Mesendoderm (in vitro differentiated cells): Measurements from ENCODE around the gene DBX2.
A peak's percentile ranks its signal among the peaks of the same experiment; 100 is the strongest.
"Not testable (repeated sequence)": the region's sequence is repeated elsewhere in the genome, so short reads cannot be mapped to it uniquely, and the experiment has no call there.

Source experiments
- DNase-seq: peaks from one replicate; pipeline ENCODE4 v3.0.0; 2013
- H2AK5ac ChIP-seq: 2 replicates; pipeline ENCODE4 v1.6.1; 2013; ENCODE audit warnings: low read length, inconsistent platforms
- H2BK120ac ChIP-seq: 2 replicates; pipeline ENCODE4 v1.6.1; 2013; ENCODE audit warnings: low read depth, mild to moderate bottlenecking, low read length, moderate library complexity, mixed read lengths
- H2BK15ac ChIP-seq: replicated peaks from 2 replicates; pipeline ENCODE4 v1.6.1; 2013; ENCODE audit warnings: low read depth, mild to moderate bottlenecking, moderate library complexity
- H2BK5ac ChIP-seq: 2 replicates; pipeline ENCODE4 v1.6.1; 2013; ENCODE audit warnings: low read length, inconsistent platforms
- H3K18ac ChIP-seq: 2 replicates; pipeline ENCODE4 v1.6.1; 2013; ENCODE audit warnings: mild to moderate bottlenecking, low read length, mixed read lengths
- H3K23ac ChIP-seq: one replicate; pipeline ENCODE4 v1.6.1; 2013; ENCODE audit warnings: low read length
- H3K27ac ChIP-seq: 2 replicates; pipeline ENCODE4 v1.5.1; 2013; ENCODE audit warnings: low read depth, mild to moderate bottlenecking, inconsistent platforms, low read length, moderate library complexity
- H3K27me3 ChIP-seq: 2 replicates; pipeline ENCODE4 v1.6.1; 2013; ENCODE audit warnings: low read length, control low read depth, mild to moderate bottlenecking, inconsistent platforms; ENCODE audit not compliant: insufficient read depth, poor library complexity
- H3K36me3 ChIP-seq: 2 replicates; pipeline ENCODE4 v1.6.1; 2013; ENCODE audit warnings: low read length, inconsistent platforms; ENCODE audit not compliant: control insufficient read depth, insufficient read depth
- H3K4ac ChIP-seq: one replicate; pipeline ENCODE4 v1.6.1; 2013; ENCODE audit warnings: low read depth, mild to moderate bottlenecking, low read length, moderate library complexity
- H3K4me1 ChIP-seq: 2 replicates; pipeline ENCODE4 v1.6.1; 2013; ENCODE audit warnings: low read depth, low read length, inconsistent platforms; ENCODE audit not compliant: control insufficient read depth
- H3K4me2 ChIP-seq: 2 replicates; pipeline ENCODE4 v1.6.1; 2013; ENCODE audit warnings: low read length
- H3K4me3 ChIP-seq: 2 replicates; pipeline ENCODE4 v1.5.1; 2013; ENCODE audit warnings: mild to moderate bottlenecking, low read length
- H3K56ac ChIP-seq: one replicate; pipeline ENCODE4 v1.6.1; 2013; ENCODE audit warnings: low read length
- H3K79me1 ChIP-seq: 2 replicates; pipeline ENCODE4 v1.6.1; 2013; ENCODE audit warnings: low read length, inconsistent platforms
- H3K79me2 ChIP-seq: 2 replicates; pipeline ENCODE4 v1.6.1; 2013; ENCODE audit warnings: mild to moderate bottlenecking, low read length; ENCODE audit not compliant: control insufficient read depth, insufficient read depth
- H3K9ac ChIP-seq: 2 replicates; pipeline ENCODE4 v1.6.1; 2013; ENCODE audit warnings: low read length, inconsistent platforms
- H4K5ac ChIP-seq: one replicate; pipeline ENCODE4 v1.6.1; 2013; ENCODE audit warnings: low read length
- H4K8ac ChIP-seq: one replicate; pipeline ENCODE4 v1.6.1; 2013; ENCODE audit warnings: low read depth, mild to moderate bottlenecking, control low read depth, low read length, moderate library complexity
- WGBS: extraction: QIAGEN DNeasy Blood & Tissue Kit; methylation state at CpG from one replicate; pipeline ENCODE4 v1.1.7; 2013; ENCODE audit warnings: low lambda C conversion rate, missing lambda C conversion rate; ENCODE audit not compliant: insufficient coverage; ENCODE audit errors: extremely low coverage; 5-methylcytosine and 5-hydroxymethylcytosine counted together

DBX2 gene

DNA sequence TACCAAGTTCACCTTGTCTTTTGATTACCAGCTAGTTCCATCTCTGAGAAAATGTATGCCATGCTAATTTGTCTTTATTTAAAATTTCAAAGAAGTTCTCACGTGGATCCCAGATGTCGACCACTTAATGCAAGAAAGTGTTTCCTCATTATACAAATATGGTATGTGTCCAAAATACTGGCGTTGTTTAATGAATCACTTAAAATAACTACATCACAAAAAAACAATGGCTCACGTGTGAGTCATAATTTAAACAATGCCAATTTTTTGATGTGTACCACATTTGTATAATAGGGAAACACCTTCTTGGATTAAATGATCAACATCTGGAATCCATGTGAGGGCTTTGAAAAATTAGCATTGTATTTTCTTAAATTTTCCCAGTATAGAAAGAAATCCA is 40.8 kb downstream of the DBX2 start:
- Histone ChIP-seq H3K4me2 (no peak overlapping the region), H3K18ac (no peak overlapping the region), H2BK15ac (no peak overlapping the region), H3K27me3 (no peaks in the 10 kb centered on the region), H2BK120ac (no peak overlapping the region), H4K8ac (no peak overlapping the region), H3K4ac (no peak overlapping the region), H2BK5ac (no peak overlapping the region), H3K27ac (no peak overlapping the region), H3K9ac (no peak overlapping the region), H3K79me1 (no peaks in the 10 kb centered on the region), H3K23ac (no peak overlapping the region), H4K5ac (no peak overlapping the region), H3K56ac (no peak overlapping the region), H3K36me3 (no peaks in the 10 kb centered on the region), H3K4me1 (no peaks in the 10 kb centered on the region), H3K79me2 (no peaks in the 10 kb centered on the region), H2AK5ac (no peak overlapping the region), H3K4me3 (no peak overlapping the region)
- no CpG with 5 or more reads among the region's 4 CpGs for WGBS
- no peak for DNase-seq

GRCh38 chr12:45008211-45008610 is 42.7 kb downstream of the DBX2 start:
- Histone ChIP-seq H3K4me2 (no peak overlapping the region), H3K9ac (no peak overlapping the region), H3K36me3 (no peaks in the 10 kb centered on the region), H2BK15ac (no peak overlapping the region), H3K4ac (no peak overlapping the region), H2AK5ac (no peak overlapping the region), H3K56ac (no peak overlapping the region), H4K5ac (no peak overlapping the region), H3K23ac (no peak overlapping the region), H3K18ac (no peak overlapping the region), H3K79me1 (no peaks in the 10 kb centered on the region), H2BK120ac (no peak overlapping the region), H3K27ac (no peak overlapping the region), H3K27me3 (no peaks in the 10 kb centered on the region), H3K4me1 (no peaks in the 10 kb centered on the region), H2BK5ac (no peak overlapping the region), H3K79me2 (no peaks in the 10 kb centered on the region), H4K8ac (no peak overlapping the region), H3K4me3 (no peak overlapping the region)
- DNase-seq = peak; percentile 23

GRCh38 chr12:44999355-44999754 is 51.5 kb downstream of the DBX2 start:
- no peak overlapping the region for H2BK15ac ChIP-seq
- no peaks in the 10 kb centered on the region for H3K79me1 ChIP-seq
- H2BK120ac ChIP-seq = no peak overlapping the region
- H3K79me2 ChIP-seq = no peaks in the 10 kb centered on the region
- H2AK5ac ChIP-seq = no peak overlapping the region
- DNase-seq = no peak
- H3K4me1 ChIP-seq = no peaks in the 10 kb centered on the region
- no peak overlapping the region for H3K18ac ChIP-seq
- no peak overlapping the region for H4K5ac ChIP-seq
- H3K9ac ChIP-seq = no peak overlapping the region
- H3K27me3 ChIP-seq = no peaks in the 10 kb centered on the region
- H3K27ac ChIP-seq = no peak overlapping the region
- no peak overlapping the region for H3K4me3 ChIP-seq
- no peaks in the 10 kb centered on the region for H3K36me3 ChIP-seq
- H4K8ac ChIP-seq = no peak overlapping the region
- no peak overlapping the region for H3K23ac ChIP-seq
- H3K4ac ChIP-seq = no peak overlapping the region
- H2BK5ac ChIP-seq = no peak overlapping the region
- no peak overlapping the region for H3K56ac ChIP-seq
- no peak overlapping the region for H3K4me2 ChIP-seq

GRCh38 chr12:44993161-44993560 is 57.7 kb downstream of the DBX2 start:
- Histone ChIP-seq H4K5ac (no peak overlapping the region), H3K56ac (no peak overlapping the region), H3K23ac (no peak overlapping the region), H4K8ac (no peak overlapping the region), H2AK5ac (no peak overlapping the region), H2BK120ac (no peak overlapping the region), H3K79me1 (no peaks in the 10 kb centered on the region), H3K4me1 (no peaks in the 10 kb centered on the region), H2BK5ac (no peak overlapping the region), H3K27me3 (no peaks in the 10 kb centered on the region), H3K4ac (no peak overlapping the region), H2BK15ac (no peak overlapping the region), H3K9ac (no peak overlapping the region), H3K4me3 (no peak overlapping the region), H3K36me3 (no peaks in the 10 kb centered on the region), H3K4me2 (no peak overlapping the region), H3K27ac (no peak overlapping the region), H3K79me2 (no peaks in the 10 kb centered on the region), H3K18ac (no peak overlapping the region)
- WGBS = no CpG with 5 or more reads among the region's 1 CpG
- DNase-seq = no peak

DNA sequence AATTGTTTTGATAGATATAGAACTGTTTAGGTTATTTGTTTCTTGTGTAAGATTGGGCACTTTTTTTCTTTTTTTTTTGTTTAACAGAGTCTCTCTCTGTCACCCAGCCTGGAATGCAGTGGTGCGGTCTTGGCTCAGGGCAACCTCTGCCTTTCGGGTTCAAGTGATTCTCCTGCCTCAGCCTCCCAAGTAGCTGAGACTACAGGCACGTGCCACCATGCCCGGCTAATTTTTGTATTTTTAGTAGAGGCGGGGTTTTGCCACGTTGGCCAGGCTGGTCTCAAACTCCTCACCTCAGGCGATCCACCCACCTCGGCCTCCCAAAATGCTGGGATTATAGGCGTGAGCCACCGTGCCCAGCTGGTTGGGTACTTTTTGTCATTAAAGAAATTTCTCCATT is 66.0 kb downstream of the DBX2 start:
- H3K4me1 ChIP-seq, H3K79me1 ChIP-seq, H3K79me2 ChIP-seq, H4K5ac ChIP-seq, H3K36me3 ChIP-seq, H2AK5ac ChIP-seq, H2BK5ac ChIP-seq, H3K27me3 ChIP-seq, H3K56ac ChIP-seq, H3K9ac ChIP-seq, H3K23ac ChIP-seq, H2BK15ac ChIP-seq, H3K18ac ChIP-seq, H3K4me3 ChIP-seq, H4K8ac ChIP-seq, H2BK120ac ChIP-seq, H3K4me2 ChIP-seq, H3K4ac ChIP-seq, DNase-seq, H3K27ac ChIP-seq: not testable (repeated sequence)
- no CpG with 5 or more reads among the region's 10 CpGs for WGBS

DNA sequence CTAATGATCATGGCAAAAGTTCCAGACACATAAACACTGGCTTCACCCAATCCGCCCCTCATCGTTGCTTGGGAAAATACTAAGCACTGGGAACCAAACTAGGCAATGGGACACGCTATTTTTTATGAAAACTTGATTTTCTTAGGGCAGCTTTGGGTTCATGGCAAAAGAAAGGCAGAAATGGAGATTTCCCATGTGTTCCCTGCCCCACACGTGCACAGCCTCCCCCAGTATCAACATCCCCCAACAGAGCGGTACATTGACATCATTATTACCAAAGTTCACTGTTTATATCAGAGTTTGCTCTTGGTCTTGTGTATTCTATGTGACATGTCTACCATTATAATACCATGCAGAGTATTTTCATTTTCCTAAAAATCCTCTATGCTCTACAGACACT is 71.0 kb downstream of the DBX2 start:
- Histone ChIP-seq H3K4me2 (no peak overlapping the region), H3K23ac (no peak overlapping the region), H3K18ac (no peak overlapping the region), H3K9ac (no peak overlapping the region), H3K4me3 (no peak overlapping the region), H2BK120ac (no peak overlapping the region), H3K79me2 (no peaks in the 10 kb centered on the region), H2AK5ac (no peak overlapping the region), H3K79me1 (no peaks in the 10 kb centered on the region), H3K4ac (no peak overlapping the region), H3K4me1 (no peaks in the 10 kb centered on the region), H3K56ac (no peak overlapping the region), H2BK15ac (no peak overlapping the region), H2BK5ac (no peak overlapping the region), H3K36me3 (no peaks in the 10 kb centered on the region), H3K27ac (no peak overlapping the region), H4K8ac (no peak overlapping the region), H4K5ac (no peak overlapping the region), H3K27me3 (no peaks in the 10 kb centered on the region)
- no peak for DNase-seq
- no CpG with 5 or more reads among the region's 5 CpGs for WGBS
